AG04450 (cell line): Measurements from ENCODE around the gene ARHGAP31. TPM values are rescaled to one million over a fixed set of nuclear protein-coding genes. Genes with fewer than 3 reads are reported as not detected.

Source experiments
- CTCF ChIA-PET: fragments of 300-600, 350-600 bp; formaldehyde crosslinking; extraction: SDS; loops from one replicate; lab custom pipeline; 2022; ENCODE audit warnings: antibody characterized with exemption, inconsistent platforms; lab: Charles Lee
- POLR2A ChIA-PET: fragments of 350-600 bp; formaldehyde crosslinking; extraction: SDS; loops from one replicate; lab custom pipeline; 2021; ENCODE audit warnings: antibody characterized with exemption, inconsistent platforms; lab: Yijun Ruan, JAX
- DNase-seq: peaks from one replicate; pipeline ENCODE4 v3.0.0-alpha.2; 2011; ENCODE audit warnings: low read depth, low spot score
- H3K27ac ChIP-seq: one replicate; pipeline ENCODE4 v1.5.1; 2012; ENCODE audit warnings: low read depth, low read length, control low read depth
- H3K27me3 ChIP-seq: one replicate; pipeline ENCODE4 v1.6.0; 2012; ENCODE audit warnings: low read length; ENCODE audit not compliant: control insufficient read depth, insufficient read depth
- H3K4me3 ChIP-seq: 2 replicates; pipeline ENCODE4 v1.5.1; 2011; ENCODE audit warnings: mild to moderate bottlenecking, low read depth, low read length, control low read depth
- H3K9me3 ChIP-seq: 2 replicates; pipeline ENCODE4 v1.5.1; 2012; ENCODE audit warnings: low read length; ENCODE audit not compliant: control insufficient read depth, insufficient read depth
- CTCF ChIP-seq: IDR thresholded peaks from 2 replicates; pipeline ENCODE4 v1.5.1; 2011; ENCODE audit warnings: low read depth, low read length, control low read depth, inconsistent platforms
- polyA plus RNA-seq: library from polyadenylated mRNA; depleted of rRNA; stranded (reverse); fragments of >200 nt; gene quantifications from 2 replicates; pipeline ENCODE4 v1.2.3, GENCODE V29; 2011; rRNA removed
- small RNA-seq: library from RNA; depleted of rRNA; stranded (forward); fragments of <200 nt; gene quantifications from one replicate; pipeline ENCODE3, GENCODE V24; 2012; ENCODE audit warnings: low read depth; ENCODE audit not compliant: insufficient read length

Gene ARHGAP31
- polyA plus RNA-seq, 1 experiment: 14.1 TPM

- Histone ChIP-seq H3K27ac (peak within 1 kb of the TSS; percentile 97), H3K27me3 (no peaks in the 10 kb centered on the region), H3K9me3 (no peaks in the 10 kb centered on the region; the same call in 1 of the 2 replicates), H3K4me3 (peak within 1 kb of the TSS; percentile 98)
- no peak for TF ChIP-seq CTCF
- ChIA-PET CTCF (interaction anchor here (0.6 to 1.3 kb wide), 4 partner anchors 28 to 217 kb away, joined by 3 to 5 read pairs (median 5); partner anchors contain the start of gene TIMMDC1), POLR2A (interaction anchor here (0.8 to 1.8 kb wide), 8 partner anchors 10 to 223 kb away, joined by 3 to 23 read pairs (median 3); partner anchors contain the start of genes ARHGAP31, B4GALT4 and TIMMDC1)
- peak; percentile 96 for DNase-seq
Observed at GRCh38 chr3:119463171-119464169, 169.3 kb downstream of the ARHGAP31 start, which contains the start of gene TMEM39A. TMEM39A (minus strand) TSS chr3:119463615; CDS start chr3:119462074, 1,541 bp downstream.

- H3K27me3 ChIP-seq: no peaks in the 10 kb centered on the region
- no peak overlapping the region for H3K27ac ChIP-seq
- H3K9me3 ChIP-seq: no peaks in the 10 kb centered on the region; the same call in 1 of the 2 replicates
- H3K4me3 ChIP-seq: no peak overlapping the region; the same call in 1 of the 2 replicates
- CTCF ChIA-PET: no interaction called here
- no peak for DNase-seq
- TF ChIP-seq CTCF: no peak
- POLR2A ChIA-PET: interaction anchor here (0.7 kb wide), 1 partner anchor 209 kb away, joined by 6 read pairs; the partner anchor contains the start of gene COX17
Observed at GRCh38 chr3:119468041-119468440, 173.9 kb downstream of the ARHGAP31 start.

- H3K9me3 ChIP-seq: no peaks in the 10 kb centered on the region; the same call in 1 of the 2 replicates
- TF ChIP-seq CTCF: no peak
- CTCF ChIA-PET: interaction anchor here (1.6 kb wide), 1 partner anchor 195 kb away, joined by 4 read pairs; no protein-coding TSS in a partner anchor
- no peak overlapping the region for H3K27ac ChIP-seq
- no peaks in the 10 kb centered on the region for H3K27me3 ChIP-seq
- no peak for DNase-seq
- POLR2A ChIA-PET: interaction anchor here (0.6 kb wide), 1 partner anchor 43 kb away, joined by 4 read pairs; no protein-coding TSS in a partner anchor
- H3K4me3 ChIP-seq: peak overlapping the region; percentile 91
Observed at GRCh38 chr3:119469418-119470189, 175.4 kb downstream of the ARHGAP31 start.

Small RNAs within 50 kb of the gene (small RNA-seq; reads per million reads assigned to genes)
- gene RNU6-1127P: not detected

Other genes with a start within 250 kb of the ARHGAP31 start
- gene TEX55, start 148.2 kb upstream of the ARHGAP31 start, polyA plus RNA-seq: not detected in 2 replicates
- gene UPK1B, start 120.8 kb upstream of the ARHGAP31 start, polyA plus RNA-seq: 0.32 and 0.43 TPM in 2 replicates
- gene B4GALT4, start 53.5 kb upstream of the ARHGAP31 start, polyA plus RNA-seq: 24.6 and 32.6 TPM in 2 replicates
- 34.3 TPM in 2 replicates for gene TMEM39A, start 169.2 kb downstream of the ARHGAP31 start, polyA plus RNA-seq
- 14.6 and 20.2 TPM in 2 replicates for gene POGLUT1, start 174.6 kb downstream of the ARHGAP31 start, polyA plus RNA-seq
- 73.1 and 97.4 TPM in 2 replicates for gene TIMMDC1, start 204.2 kb downstream of the ARHGAP31 start, polyA plus RNA-seq